ENCODE data around the gene OR4D9. TPM values are rescaled to one million over a fixed set of nuclear protein-coding genes. Genes with fewer than 3 reads are reported as not detected.
A peak's percentile ranks its signal among the peaks of the same experiment; 100 is the strongest.
"Not testable (repeated sequence)": the region's sequence is repeated elsewhere in the genome, so short reads cannot be mapped to it uniquely, and the experiment has no call there.

The OR4D9 gene
- total RNA-seq, result not detected

DNA sequence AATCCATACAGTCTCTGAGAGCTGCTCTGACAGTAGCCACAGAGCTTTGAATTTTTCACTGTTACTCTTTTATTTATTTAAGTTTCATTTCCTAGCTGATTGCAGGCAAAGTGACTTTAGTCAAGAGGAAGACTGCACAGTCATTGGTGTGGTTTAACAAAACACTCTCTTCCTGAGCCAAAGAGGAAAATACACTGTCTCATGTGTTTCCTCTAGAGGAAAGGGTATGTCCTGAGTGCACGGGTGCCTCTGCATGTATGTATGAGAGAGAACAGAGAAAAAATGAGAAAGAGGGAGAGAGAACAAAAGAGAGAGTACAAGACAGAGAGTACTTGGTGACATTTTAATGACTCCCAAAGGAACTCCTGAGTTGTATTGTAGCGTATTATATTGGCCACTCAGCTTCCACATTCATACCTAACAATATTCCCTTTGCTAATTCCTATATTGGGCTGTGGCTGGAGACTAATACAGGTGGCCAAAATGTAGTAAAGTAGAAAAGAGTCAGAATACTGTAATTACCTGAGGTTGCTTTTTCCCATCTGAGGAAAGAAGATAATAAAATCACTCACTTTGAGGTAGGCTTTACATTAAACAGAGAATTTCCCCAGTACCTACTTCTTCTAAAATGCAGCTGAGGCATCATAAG lies at the start of gene OR4D9:
Gene OR4D9, plus strand, starts transcription at position 599 of the 649 bp plus-strand sequence. CDS start 3,374 bp downstream, outside the sequence.
- no peak for DNase-seq
- Mint-ChIP-seq H3K9me3 (no peaks in the 10 kb centered on the region), H3K4me3 (peak within 1 kb of the TSS; percentile 18), H3K4me1 (peaks cover 22% of the 10 kb centered on the region), H3K27ac (peak within 1 kb of the TSS; percentile 34), H3K36me3 (no peaks in the 10 kb centered on the region), H3K27me3 (peaks cover 11% of the 10 kb centered on the region)

DNA sequence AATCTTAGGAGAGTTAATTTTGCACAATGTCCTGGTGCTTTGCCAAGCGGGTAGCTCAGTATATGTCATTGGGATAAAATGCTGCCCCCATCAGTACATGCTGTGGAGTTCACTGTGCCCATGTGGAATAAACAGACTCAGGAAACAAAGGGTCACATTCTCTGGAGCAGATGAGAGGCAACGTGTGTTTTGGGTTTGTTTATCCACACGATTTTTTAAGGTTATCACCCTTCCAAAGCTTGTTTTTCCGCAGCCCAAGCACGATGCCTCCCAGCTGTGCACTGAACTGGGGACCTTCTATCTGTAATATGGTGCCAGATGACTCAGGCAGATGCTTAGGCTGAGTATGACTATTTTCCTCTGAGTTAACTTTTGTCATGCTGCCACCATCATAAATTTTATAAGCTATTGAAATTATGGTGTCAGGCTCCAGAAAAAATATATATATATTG lies 48.1 kb upstream of the OR4D9 start:
- no peak for DNase-seq
- Mint-ChIP-seq H3K27ac (no peak overlapping the region), H3K4me1 (no peaks in the 10 kb centered on the region), H3K9me3 (no peaks in the 10 kb centered on the region), H3K4me3 (no peak overlapping the region), H3K36me3 (no peaks in the 10 kb centered on the region), H3K27me3 (peaks cover 24% of the 10 kb centered on the region)

DNA sequence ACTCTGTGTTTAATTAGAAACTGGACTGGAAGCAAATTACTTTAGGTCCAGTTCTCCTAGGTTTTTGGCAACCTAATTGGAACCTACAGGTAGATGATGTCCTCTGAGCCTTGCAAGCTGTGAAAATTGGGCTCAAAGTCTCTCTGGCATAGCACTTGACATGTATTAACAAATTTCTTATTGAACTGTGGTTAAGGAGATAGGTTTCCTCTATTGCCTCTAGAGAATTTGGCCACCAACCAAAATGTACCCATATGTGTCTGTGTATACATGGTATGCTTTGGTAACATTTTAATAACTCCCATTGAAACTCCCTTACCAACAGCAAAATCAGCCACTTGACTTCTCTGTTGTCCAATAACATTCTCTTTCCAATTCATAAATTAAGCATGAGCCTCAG lies 38.3 kb upstream of the OR4D9 start, which contains the start of gene OR4D10:
Gene OR4D10, plus strand, starts transcription at position 301 of the 400 bp plus-strand sequence. CDS start 4,115 bp downstream, outside the sequence.
- no peaks in the 10 kb centered on the region for H3K36me3 Mint-ChIP-seq
- no peak within 1 kb of the TSS for H3K27ac Mint-ChIP-seq

GRCh38 chr11:59475176-59475575 lies 36.2 kb upstream of the OR4D9 start:
- no peak overlapping the region for H3K27ac Mint-ChIP-seq
- peaks cover 20% of the 10 kb centered on the region for H3K27me3 Mint-ChIP-seq
- DNase-seq, result no peak
- H3K9me3 Mint-ChIP-seq, result no peaks in the 10 kb centered on the region
- no peak overlapping the region for H3K4me3 Mint-ChIP-seq
- no peaks in the 10 kb centered on the region for H3K4me1 Mint-ChIP-seq
- H3K36me3 Mint-ChIP-seq, result no peaks in the 10 kb centered on the region

More for the DNA sequence above, 38.3 kb upstream of the OR4D9 start, which contains the start of gene OR4D10:
- no peak within 1 kb of the TSS for H3K4me3 Mint-ChIP-seq
- H3K27me3 Mint-ChIP-seq, result peaks cover 26% of the 10 kb centered on the region
- no peaks in the 10 kb centered on the region for H3K4me1 Mint-ChIP-seq
- H3K9me3 Mint-ChIP-seq, result no peaks in the 10 kb centered on the region
- no peak for DNase-seq

DNA sequence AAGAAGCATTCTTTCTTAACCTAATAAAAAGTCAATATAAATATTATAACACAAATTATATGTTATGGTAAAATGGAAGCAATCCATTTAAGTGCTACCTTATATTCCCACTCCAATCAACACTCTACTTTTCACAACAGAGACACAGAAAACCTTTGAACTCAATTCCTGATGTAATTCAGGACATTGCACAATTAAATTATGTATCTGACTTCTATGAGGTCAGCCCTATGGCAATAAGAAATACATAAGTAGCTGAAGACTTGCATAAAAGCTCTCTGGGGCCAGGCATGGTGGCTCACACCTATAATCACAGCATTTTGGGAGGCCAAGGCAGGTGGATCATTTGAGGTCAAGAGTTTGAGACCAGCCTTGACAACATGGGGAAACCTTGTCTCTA lies 31.4 kb upstream of the OR4D9 start:
- Mint-ChIP-seq H3K4me3 (no peak overlapping the region), H3K36me3 (no peaks in the 10 kb centered on the region), H3K27ac (no peak overlapping the region), H3K9me3 (no peaks in the 10 kb centered on the region), H3K4me1 (no peaks in the 10 kb centered on the region), H3K27me3 (peaks cover 6% of the 10 kb centered on the region)
- no peak for DNase-seq

- H3K4me1 Mint-ChIP-seq, result no peaks in the 10 kb centered on the region
- H3K27ac Mint-ChIP-seq, result no peak overlapping the region
- H3K9me3 Mint-ChIP-seq, result no peaks in the 10 kb centered on the region
- H3K27me3 Mint-ChIP-seq, result peaks cover 6% of the 10 kb centered on the region
- DNase-seq, result no peak
- no peak overlapping the region for H3K4me3 Mint-ChIP-seq
- no peaks in the 10 kb centered on the region for H3K36me3 Mint-ChIP-seq
Observed at GRCh38 chr11:59480359-59480758, 31.0 kb upstream of the OR4D9 start.

DNA sequence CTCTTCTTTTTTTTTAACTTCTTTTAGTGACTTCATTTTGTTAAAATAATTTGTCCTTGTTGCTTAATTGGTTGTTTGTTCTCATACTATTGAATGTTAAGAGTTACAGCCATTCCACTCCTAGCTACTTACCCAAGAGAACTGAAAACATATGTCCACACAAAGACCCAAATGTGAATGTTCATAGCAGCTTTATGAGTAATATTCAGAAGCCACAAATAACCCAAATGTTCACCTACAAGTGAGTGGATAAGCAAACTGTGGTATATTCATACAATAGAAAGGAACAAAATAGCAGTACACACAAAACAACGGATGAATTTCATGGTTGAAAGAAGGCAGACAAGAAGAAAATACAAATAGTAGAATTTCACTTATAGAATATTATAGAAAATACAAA lies 9.4 kb upstream of the OR4D9 start:
- Mint-ChIP-seq H3K36me3 (no peaks in the 10 kb centered on the region), H3K4me3 (no peak overlapping the region), H3K4me1 (peaks cover 8% of the 10 kb centered on the region)

DNA sequence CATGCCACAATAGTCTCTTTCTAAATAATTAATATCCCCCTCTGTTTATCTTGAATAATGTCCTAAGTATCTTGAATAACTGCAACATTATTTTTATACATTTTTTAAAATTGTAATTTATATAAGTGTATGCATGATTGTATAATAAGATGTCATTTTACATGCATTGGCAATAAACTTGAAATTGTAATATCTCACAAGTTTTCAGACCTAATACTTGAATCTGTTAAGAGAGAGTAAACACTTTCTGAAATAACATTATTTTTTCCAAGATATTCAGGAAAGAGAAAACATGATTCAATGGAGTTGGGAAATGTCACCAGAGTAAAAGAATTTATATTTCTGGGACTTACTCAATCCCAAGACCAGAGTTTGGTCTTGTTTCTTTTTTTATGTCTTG lies 8.1 kb upstream of the OR4D9 start, which contains the start of gene OR4D11:
Gene OR4D11, plus strand, starts transcription at position 301 of the 400 bp plus-strand sequence. Its CDS starts 0 bp downstream, at position 301.
- Mint-ChIP-seq H3K4me1 (peaks cover 8% of the 10 kb centered on the region), H3K4me3 (no peak within 1 kb of the TSS), H3K9me3 (no peaks in the 10 kb centered on the region), H3K27me3 (peaks cover 10% of the 10 kb centered on the region), H3K27ac (no peak within 1 kb of the TSS), H3K36me3 (no peaks in the 10 kb centered on the region)
- no peak for DNase-seq

More for the DNA sequence above, 9.4 kb upstream of the OR4D9 start:
- DNase-seq, result no peak
- Mint-ChIP-seq H3K27ac (no peak overlapping the region), H3K9me3 (no peaks in the 10 kb centered on the region), H3K27me3 (peaks cover 10% of the 10 kb centered on the region)

GRCh38 chr11:59511675-59512074 lies 336 bp downstream of the OR4D9 start:
- H3K4me3 Mint-ChIP-seq, result no peak overlapping the region
- H3K27me3 Mint-ChIP-seq, result peaks cover 11% of the 10 kb centered on the region
- H3K9me3 Mint-ChIP-seq, result no peaks in the 10 kb centered on the region
- H3K36me3 Mint-ChIP-seq, result no peaks in the 10 kb centered on the region
- H3K27ac Mint-ChIP-seq, result no peak overlapping the region
- H3K4me1 Mint-ChIP-seq, result peaks cover 22% of the 10 kb centered on the region
- no peak for DNase-seq

DNA sequence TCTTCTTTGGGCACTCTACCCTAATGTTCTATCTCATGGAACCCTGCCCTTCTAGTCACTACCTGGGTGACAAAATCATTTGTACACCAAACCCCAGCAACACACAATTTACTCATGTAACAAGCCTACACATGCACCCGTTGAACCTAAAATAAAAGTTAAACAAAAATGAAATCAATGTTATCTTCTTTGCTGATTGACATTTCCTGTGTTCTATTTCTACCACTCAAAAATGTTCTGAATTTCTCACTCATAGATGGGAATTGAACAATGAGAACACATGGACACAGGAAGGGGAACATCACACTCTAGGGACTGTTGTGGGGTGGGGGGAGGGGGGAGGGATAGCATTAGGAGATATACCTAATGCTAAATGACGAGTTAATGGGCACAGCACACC lies 8.8 kb downstream of the OR4D9 start:
- not testable (repeated sequence) for H3K36me3 Mint-ChIP-seq, H3K4me3 Mint-ChIP-seq, H3K27me3 Mint-ChIP-seq, H3K9me3 Mint-ChIP-seq, H3K27ac Mint-ChIP-seq, DNase-seq, H3K4me1 Mint-ChIP-seq

GRCh38 chr11:59520741-59521140 lies 9.4 kb downstream of the OR4D9 start:
- Mint-ChIP-seq H3K27me3 (no peaks in the 10 kb centered on the region), H3K36me3 (no peaks in the 10 kb centered on the region), H3K27ac (no peak overlapping the region), H3K9me3 (no peaks in the 10 kb centered on the region), H3K4me1 (no peaks in the 10 kb centered on the region), H3K4me3 (no peak overlapping the region)
- no peak for DNase-seq

GRCh38 chr11:59523541-59523940 lies 12.2 kb downstream of the OR4D9 start:
- H3K36me3 Mint-ChIP-seq, result no peaks in the 10 kb centered on the region
- H3K4me3 Mint-ChIP-seq, result no peak overlapping the region
- no peaks in the 10 kb centered on the region for H3K27me3 Mint-ChIP-seq
- no peaks in the 10 kb centered on the region for H3K4me1 Mint-ChIP-seq
- H3K27ac Mint-ChIP-seq, result no peak overlapping the region
- DNase-seq, result no peak
- H3K9me3 Mint-ChIP-seq, result no peaks in the 10 kb centered on the region

GRCh38 chr11:59528711-59529110 lies 17.4 kb downstream of the OR4D9 start:
- Mint-ChIP-seq H3K27me3 (no peaks in the 10 kb centered on the region), H3K9me3 (no peaks in the 10 kb centered on the region), H3K4me1 (no peaks in the 10 kb centered on the region), H3K4me3 (no peak overlapping the region), H3K27ac (no peak overlapping the region), H3K36me3 (no peaks in the 10 kb centered on the region)
- DNase-seq, result no peak

- no peak for DNase-seq
- Mint-ChIP-seq H3K4me1 (peaks cover 7% of the 10 kb centered on the region), H3K27me3 (no peaks in the 10 kb centered on the region), H3K27ac (no peak overlapping the region), H3K4me3 (no peak overlapping the region), H3K9me3 (no peaks in the 10 kb centered on the region), H3K36me3 (no peaks in the 10 kb centered on the region)
Observed at GRCh38 chr11:59532620-59533019, 21.3 kb downstream of the OR4D9 start.

DNA sequence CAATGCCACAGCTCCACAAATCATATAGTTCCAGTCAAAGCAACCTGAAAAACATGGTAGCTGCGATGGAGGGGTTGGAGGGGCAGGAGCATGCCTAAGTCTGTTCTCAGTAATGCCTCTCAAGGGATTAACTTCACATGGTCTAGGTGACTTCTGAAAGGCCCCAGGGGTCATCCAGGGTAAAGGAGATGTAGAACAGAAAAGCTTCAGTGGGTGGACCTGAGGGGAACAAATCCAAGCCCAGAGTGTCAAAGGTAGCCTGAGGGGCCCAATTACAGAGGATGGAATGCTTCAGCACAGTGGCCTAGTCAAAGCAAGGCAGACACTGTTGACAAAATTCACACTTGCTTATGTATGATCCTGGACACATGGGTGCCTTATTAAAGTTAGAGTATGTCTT lies 23.3 kb downstream of the OR4D9 start:
- DNase-seq, result no peak
- Mint-ChIP-seq H3K36me3 (no peaks in the 10 kb centered on the region), H3K27ac (no peak overlapping the region), H3K27me3 (no peaks in the 10 kb centered on the region), H3K4me3 (no peak overlapping the region), H3K9me3 (no peaks in the 10 kb centered on the region), H3K4me1 (peaks cover 12% of the 10 kb centered on the region)

DNA sequence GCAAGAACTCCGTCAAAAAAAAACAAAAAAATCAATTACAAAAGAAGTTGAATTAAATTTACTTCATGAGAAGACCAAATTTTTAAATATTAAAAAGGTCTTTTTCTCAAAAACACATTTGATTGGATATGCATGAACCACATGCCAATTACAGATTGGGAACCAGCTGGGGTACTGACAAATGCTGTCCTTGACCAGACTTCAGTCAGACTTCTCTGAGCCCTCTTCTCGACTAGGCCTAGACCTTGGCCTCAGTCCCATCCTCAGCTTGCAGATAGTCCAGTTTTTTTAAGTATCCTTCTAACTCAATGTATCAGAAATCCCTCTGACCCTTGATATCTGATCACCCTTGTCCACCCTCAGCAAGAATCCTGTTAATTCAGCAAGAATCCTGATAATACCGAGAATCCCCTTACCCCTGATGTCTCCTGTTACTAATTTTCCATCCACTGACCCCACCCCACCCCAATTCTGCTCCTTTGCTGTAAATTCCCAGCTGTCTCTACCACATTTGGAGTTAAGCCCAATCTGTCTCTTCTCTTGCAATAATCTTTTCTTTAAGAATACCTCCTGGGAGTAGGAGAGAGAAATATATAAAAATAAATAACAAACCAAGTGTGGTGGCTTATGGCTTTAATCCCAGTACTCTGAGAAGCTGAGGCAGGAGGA lies 30.9 kb downstream of the OR4D9 start:
- Mint-ChIP-seq H3K4me1 (peaks cover 7% of the 10 kb centered on the region), H3K27ac (no peak overlapping the region), H3K27me3 (no peaks in the 10 kb centered on the region)

More for the DNA sequence above, 30.9 kb downstream of the OR4D9 start:
- no peaks in the 10 kb centered on the region for H3K9me3 Mint-ChIP-seq
- DNase-seq, result no peak
- no peak overlapping the region for H3K4me3 Mint-ChIP-seq
- no peaks in the 10 kb centered on the region for H3K36me3 Mint-ChIP-seq

Data from activated naive CD8-positive, alpha-beta T cell treated with anti-CD3 and anti-CD28 coated beads for 36 hours (primary cell).